Measurements from ENCODE around the gene IGSF21. TPM values are rescaled to one million over a fixed set of nuclear protein-coding genes. Genes with fewer than 3 reads are reported as not detected.
"Not testable (repeated sequence)": the region's sequence is repeated elsewhere in the genome, so short reads cannot be mapped to it uniquely, and the experiment has no call there.

Gene IGSF21
- total and polyA plus RNA-seq, 3 experiments from 2014 or later, result not detected

DNA sequence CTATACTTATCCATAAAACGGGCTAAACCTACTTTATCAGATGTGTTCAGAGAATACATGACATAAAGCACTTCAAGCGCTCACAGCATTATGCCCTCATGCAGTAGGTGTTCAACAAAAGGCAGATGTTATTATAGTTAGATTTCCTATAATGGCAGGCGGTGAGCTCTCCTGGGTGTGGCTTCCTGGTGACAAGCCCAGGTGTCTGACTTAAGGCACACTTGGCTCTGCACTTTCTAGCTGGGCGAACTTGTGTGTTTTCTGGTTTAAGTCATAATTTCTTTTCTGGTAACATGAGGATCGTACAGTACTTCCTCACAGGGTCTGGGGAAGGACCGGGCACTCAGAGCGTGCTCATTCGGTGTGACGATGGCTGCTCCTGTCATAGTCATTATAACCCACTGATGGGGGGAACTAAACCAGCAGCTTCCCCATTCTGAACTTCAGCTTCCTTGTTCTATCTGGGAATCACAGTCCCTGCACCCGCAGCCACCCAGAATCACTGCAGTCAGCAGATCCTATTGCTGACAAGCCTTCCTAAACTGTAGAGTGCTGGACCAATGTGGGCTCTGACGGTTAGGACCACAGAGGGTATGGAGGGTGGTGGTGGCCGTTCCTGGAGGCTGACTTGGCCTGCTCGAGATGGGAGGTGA is 52.8 kb downstream of the IGSF21 start:
- H3K36me3 Mint-ChIP-seq, result no peaks in the 10 kb centered on the region
- POLR2A ChIA-PET, result no interaction called here
- H3K27me3 Mint-ChIP-seq, result peaks cover 4 to 8% of the 10 kb centered on the region in 2 donors
- Histone ChIP-seq H3K4me3 (ENCODE audit: low read length) (no peak overlapping the region), H3K27ac (ENCODE audit: low read depth, low read length) (no peak overlapping the region), H3K9me3 (ENCODE audit: low read length) (no peaks in the 10 kb centered on the region), H3K4me1 (ENCODE audit: insufficient read depth, low read length) (no peaks in the 10 kb centered on the region), H3K27me3 (ENCODE audit: insufficient read depth, low read length, poor library complexity, severe bottlenecking) (no peaks in the 10 kb centered on the region), H3K36me3 (ENCODE audit: insufficient read depth, low read length) (no peaks in the 10 kb centered on the region)
- H3K27ac Mint-ChIP-seq, result no peak overlapping the region
- H3K4me1 Mint-ChIP-seq, result no peaks in the 10 kb centered on the region
- no peak overlapping the region for H3K4me3 Mint-ChIP-seq
- no peaks in the 10 kb centered on the region for H3K9me3 Mint-ChIP-seq
- no peak for DNase-seq
- CTCF ChIA-PET, result no interaction called here

DNA sequence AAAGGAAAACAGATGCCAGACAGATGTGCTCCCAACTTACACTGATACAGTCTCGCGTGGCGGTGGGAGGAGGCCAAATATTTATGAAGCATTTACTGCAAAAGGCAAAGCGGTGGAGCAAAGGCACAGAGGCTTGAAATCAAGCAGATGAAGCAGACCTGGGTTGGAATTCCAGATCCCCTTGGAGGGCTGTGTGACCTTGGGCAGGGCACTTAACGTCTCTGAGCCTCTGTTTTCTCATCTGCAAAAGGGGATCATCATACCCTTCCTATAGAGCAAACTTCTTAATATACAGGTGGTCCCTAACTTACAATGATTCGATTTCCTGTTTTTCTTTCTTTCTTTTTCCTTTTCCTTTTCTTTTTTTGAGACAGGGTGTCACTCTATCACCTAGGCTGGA is 54.1 kb downstream of the IGSF21 start:
- no peaks in the 10 kb centered on the region for H3K4me1 Mint-ChIP-seq
- H3K4me3 Mint-ChIP-seq, result no peak overlapping the region
- no peaks in the 10 kb centered on the region for H3K36me3 ChIP-seq (ENCODE audit: insufficient read depth, low read length)
- ChIA-PET CTCF (no interaction called here), POLR2A (no interaction called here)
- DNase-seq, result no peak
- no peak overlapping the region for H3K27ac ChIP-seq (ENCODE audit: low read depth, low read length)
- H3K9me3 ChIP-seq (ENCODE audit: low read length), result no peaks in the 10 kb centered on the region
- no peaks in the 10 kb centered on the region for H3K9me3 Mint-ChIP-seq
- no peaks in the 10 kb centered on the region for H3K27me3 ChIP-seq (ENCODE audit: insufficient read depth, low read length, poor library complexity, severe bottlenecking)
- no peaks in the 10 kb centered on the region for H3K36me3 Mint-ChIP-seq
- peak overlapping the region in 1 of 8 donors; percentile 55 for H3K27ac Mint-ChIP-seq
- no peak overlapping the region for H3K4me3 ChIP-seq (ENCODE audit: low read length)
- H3K27me3 Mint-ChIP-seq, result peaks cover 7 to 9% of the 10 kb centered on the region in 2 donors
- no peaks in the 10 kb centered on the region for H3K4me1 ChIP-seq (ENCODE audit: insufficient read depth, low read length)

DNA sequence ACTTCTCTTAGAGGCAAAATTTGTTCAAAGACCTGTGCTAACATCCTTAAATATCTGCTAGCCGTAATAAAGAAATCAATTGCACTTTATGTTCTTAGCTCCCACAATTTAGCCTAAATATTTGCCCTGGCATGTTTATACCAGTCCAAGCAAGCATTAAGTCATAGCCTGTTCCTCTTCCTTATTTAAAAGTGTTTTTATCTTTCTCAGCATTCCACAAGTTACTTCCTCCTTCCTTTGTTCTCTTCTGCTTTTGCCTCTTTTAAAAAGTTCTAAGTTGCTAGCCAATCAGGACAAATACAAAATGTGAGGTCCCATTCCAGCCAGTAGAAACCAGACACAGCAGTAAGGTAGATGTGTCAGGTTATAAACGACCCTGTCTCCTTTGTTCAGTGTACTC is 58.0 kb downstream of the IGSF21 start:
- CTCF ChIA-PET, POLR2A ChIA-PET, H3K4me3 Mint-ChIP-seq: not testable (repeated sequence)

DNA sequence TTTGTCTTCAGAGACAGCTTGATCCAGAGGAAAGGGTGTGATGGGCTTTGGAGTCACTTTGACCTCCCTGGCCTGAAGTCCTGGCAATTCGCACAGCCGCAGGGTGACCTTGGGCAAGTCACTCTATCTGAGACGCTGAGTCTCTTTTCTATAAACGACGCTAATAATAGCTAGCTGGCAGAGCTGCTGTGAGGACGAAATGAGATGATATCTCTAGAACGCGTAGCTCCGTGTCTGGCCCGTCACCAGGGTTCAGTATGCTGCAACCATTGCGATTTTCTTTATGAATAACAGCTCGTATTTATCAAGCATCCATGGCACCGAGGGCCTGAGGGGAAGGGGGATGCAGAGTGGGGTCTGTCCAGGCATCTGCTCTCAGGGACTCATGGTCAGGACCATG is 58.7 kb downstream of the IGSF21 start:
- no peak overlapping the region for H3K27ac ChIP-seq (ENCODE audit: low read depth, low read length)
- no peaks in the 10 kb centered on the region for H3K36me3 ChIP-seq (ENCODE audit: insufficient read depth, low read length)
- Mint-ChIP-seq H3K4me1 (no peaks in the 10 kb centered on the region), H3K9me3 (no peaks in the 10 kb centered on the region), H3K27me3 (peaks cover 16 to 22% of the 10 kb centered on the region in 2 donors), H3K36me3 (no peaks in the 10 kb centered on the region), H3K4me3 (no peak overlapping the region), H3K27ac (no peak overlapping the region)
- H3K9me3 ChIP-seq (ENCODE audit: low read length), result no peaks in the 10 kb centered on the region
- ChIA-PET POLR2A (no interaction called here), CTCF (no interaction called here)
- H3K27me3 ChIP-seq (ENCODE audit: insufficient read depth, low read length, poor library complexity, severe bottlenecking), result no peaks in the 10 kb centered on the region
- no peaks in the 10 kb centered on the region for H3K4me1 ChIP-seq (ENCODE audit: insufficient read depth, low read length)
- no peak for DNase-seq
- H3K4me3 ChIP-seq (ENCODE audit: low read length), result no peak overlapping the region

More for the DNA sequence above, 58.0 kb downstream of the IGSF21 start:
- H3K36me3 Mint-ChIP-seq; DNase-seq; H3K4me3 ChIP-seq (ENCODE audit: low read length); H3K27me3 ChIP-seq (ENCODE audit: insufficient read depth, low read length, poor library complexity, severe bottlenecking); H3K36me3 ChIP-seq (ENCODE audit: insufficient read depth, low read length); H3K4me1 Mint-ChIP-seq; H3K9me3 Mint-ChIP-seq; H3K27ac ChIP-seq (ENCODE audit: low read depth, low read length); H3K4me1 ChIP-seq (ENCODE audit: insufficient read depth, low read length); H3K9me3 ChIP-seq (ENCODE audit: low read length): not testable (repeated sequence)
- Mint-ChIP-seq H3K27ac (peak overlapping the region in 1 of 8 donors; percentile 75), H3K27me3 (peaks cover 15 to 18% of the 10 kb centered on the region in 2 donors)

DNA sequence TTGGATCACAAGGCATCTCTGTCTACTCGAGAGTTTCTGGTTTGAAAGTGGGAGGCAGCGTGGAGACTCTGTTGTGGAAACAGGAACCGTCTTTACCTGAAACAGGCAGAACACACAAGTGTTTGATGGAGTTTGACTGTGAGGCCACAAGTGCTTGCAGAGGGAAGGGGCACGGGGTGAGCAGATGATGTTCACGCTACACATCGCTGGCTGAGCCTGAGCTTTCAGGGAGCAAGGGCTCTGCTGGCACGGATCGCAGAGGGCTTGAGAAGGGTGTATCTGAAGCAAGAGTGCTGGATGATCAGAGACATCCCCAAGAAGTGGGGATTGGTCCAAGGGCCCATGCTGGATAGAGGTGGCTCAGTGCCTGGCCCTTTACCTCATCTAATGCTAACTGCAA is 59.3 kb downstream of the IGSF21 start:
- no peak overlapping the region for H3K27ac ChIP-seq (ENCODE audit: low read depth, low read length)
- Mint-ChIP-seq H3K27ac (no peak overlapping the region), H3K4me1 (no peaks in the 10 kb centered on the region), H3K36me3 (no peaks in the 10 kb centered on the region), H3K4me3 (no peak overlapping the region), H3K27me3 (peaks cover 16 to 22% of the 10 kb centered on the region in 2 donors), H3K9me3 (no peaks in the 10 kb centered on the region)
- no peaks in the 10 kb centered on the region for H3K27me3 ChIP-seq (ENCODE audit: insufficient read depth, low read length, poor library complexity, severe bottlenecking)
- ChIA-PET POLR2A (no interaction called here), CTCF (no interaction called here)
- DNase-seq, result no peak
- no peaks in the 10 kb centered on the region for H3K36me3 ChIP-seq (ENCODE audit: insufficient read depth, low read length)
- no peak overlapping the region for H3K4me3 ChIP-seq (ENCODE audit: low read length)
- no peaks in the 10 kb centered on the region for H3K4me1 ChIP-seq (ENCODE audit: insufficient read depth, low read length)
- H3K9me3 ChIP-seq (ENCODE audit: low read length), result no peaks in the 10 kb centered on the region

DNA sequence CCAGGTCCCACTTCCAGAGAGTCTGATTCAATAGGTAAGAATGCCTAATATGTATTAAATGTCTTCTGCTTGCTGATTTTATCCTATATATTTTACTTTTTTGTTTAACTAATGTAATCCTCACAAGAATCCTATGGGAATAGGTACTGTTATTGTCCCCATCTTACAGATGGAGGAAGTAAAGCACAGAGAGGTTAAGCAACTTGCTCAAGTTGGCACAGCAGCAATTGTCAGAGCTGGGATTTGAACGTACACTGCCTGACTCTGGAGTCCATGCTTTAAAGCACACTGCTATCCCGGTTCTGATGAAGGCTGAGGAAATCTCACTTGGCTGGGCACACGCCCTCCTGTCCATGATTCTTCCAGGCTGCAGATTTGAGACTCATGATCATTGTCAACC is 62.8 kb downstream of the IGSF21 start:
- ChIA-PET POLR2A (no interaction called here), CTCF (no interaction called here)
- Histone ChIP-seq H3K36me3 (ENCODE audit: insufficient read depth, low read length) (no peaks in the 10 kb centered on the region), H3K27ac (ENCODE audit: low read depth, low read length) (no peak overlapping the region), H3K9me3 (ENCODE audit: low read length) (no peaks in the 10 kb centered on the region), H3K4me1 (ENCODE audit: insufficient read depth, low read length) (no peaks in the 10 kb centered on the region), H3K4me3 (ENCODE audit: low read length) (no peak overlapping the region), H3K27me3 (ENCODE audit: insufficient read depth, low read length, poor library complexity, severe bottlenecking) (no peaks in the 10 kb centered on the region)
- no peak for DNase-seq
- Mint-ChIP-seq H3K4me1 (no peaks in the 10 kb centered on the region), H3K27ac (no peak overlapping the region), H3K4me3 (no peak overlapping the region), H3K9me3 (no peaks in the 10 kb centered on the region), H3K27me3 (peaks cover 12 to 25% of the 10 kb centered on the region in 2 donors), H3K36me3 (no peaks in the 10 kb centered on the region)

DNA sequence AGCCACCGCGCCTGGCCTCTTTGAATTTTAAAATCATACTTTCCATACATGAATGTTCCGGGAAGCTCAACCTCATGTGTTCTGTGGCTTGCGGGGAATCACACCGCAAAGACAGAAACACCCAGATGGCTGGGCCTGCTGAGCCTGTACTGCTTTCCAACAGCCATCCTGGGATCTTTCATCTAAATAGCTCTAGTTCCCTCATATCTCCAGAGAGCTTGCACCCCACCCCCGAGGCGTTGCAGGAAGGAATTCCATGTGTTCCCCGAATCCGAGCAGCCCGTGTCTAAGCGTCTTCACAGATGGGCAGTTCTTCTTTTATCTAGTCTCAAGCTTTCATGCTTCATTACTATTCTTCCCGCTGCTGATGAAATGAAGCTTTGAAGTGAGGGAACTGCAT is 66.4 kb downstream of the IGSF21 start:
- ChIA-PET CTCF (no interaction called here), POLR2A (no interaction called here)
- DNase-seq, result no peak
- Mint-ChIP-seq H3K27me3 (peaks cover 6 to 33% of the 10 kb centered on the region in 2 donors), H3K9me3 (no peaks in the 10 kb centered on the region), H3K27ac (no peak overlapping the region), H3K36me3 (no peaks in the 10 kb centered on the region), H3K4me3 (no peak overlapping the region), H3K4me1 (peaks cover 0 to 4% (median 0%) of the 10 kb centered on the region in 3 donors)
- H3K27ac ChIP-seq (ENCODE audit: low read depth, low read length), result no peak overlapping the region
- H3K9me3 ChIP-seq (ENCODE audit: low read length), result no peaks in the 10 kb centered on the region
- H3K4me1 ChIP-seq (ENCODE audit: insufficient read depth, low read length), result no peaks in the 10 kb centered on the region
- no peak overlapping the region for H3K4me3 ChIP-seq (ENCODE audit: low read length)
- H3K36me3 ChIP-seq (ENCODE audit: insufficient read depth, low read length), result no peaks in the 10 kb centered on the region
- H3K27me3 ChIP-seq (ENCODE audit: insufficient read depth, low read length, poor library complexity, severe bottlenecking), result no peaks in the 10 kb centered on the region

DNA sequence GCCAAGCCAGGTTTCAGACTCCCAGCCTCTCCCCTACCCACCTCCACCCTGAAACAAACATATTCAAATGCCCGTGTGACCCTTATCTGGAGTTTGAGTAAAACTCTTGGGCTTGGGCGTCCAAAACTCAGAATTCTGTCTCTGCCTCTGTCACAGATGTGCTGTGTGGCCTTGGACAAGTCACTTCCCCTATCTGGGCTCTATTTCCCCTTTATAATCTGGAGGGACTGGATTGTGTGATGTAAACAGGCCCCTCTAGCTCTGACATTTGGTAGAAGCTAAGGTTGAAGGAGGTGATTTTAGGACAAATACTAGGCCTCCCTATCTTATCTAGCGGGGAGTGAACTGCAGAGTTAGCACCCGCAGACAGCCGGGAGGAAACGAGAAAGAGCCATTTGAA is 67.5 kb downstream of the IGSF21 start:
- Histone ChIP-seq H3K9me3 (ENCODE audit: low read length) (no peaks in the 10 kb centered on the region), H3K27ac (ENCODE audit: low read depth, low read length) (no peak overlapping the region), H3K27me3 (ENCODE audit: insufficient read depth, low read length, poor library complexity, severe bottlenecking) (no peaks in the 10 kb centered on the region), H3K4me1 (ENCODE audit: insufficient read depth, low read length) (no peaks in the 10 kb centered on the region), H3K4me3 (ENCODE audit: low read length) (no peak overlapping the region), H3K36me3 (ENCODE audit: insufficient read depth, low read length) (no peaks in the 10 kb centered on the region)
- Mint-ChIP-seq H3K4me1 (peaks cover 0 to 4% (median 0%) of the 10 kb centered on the region in 3 donors), H3K27me3 (peaks cover 6 to 33% of the 10 kb centered on the region in 2 donors), H3K27ac (no peak overlapping the region), H3K36me3 (no peaks in the 10 kb centered on the region), H3K9me3 (no peaks in the 10 kb centered on the region), H3K4me3 (no peak overlapping the region)
- no peak for DNase-seq
- ChIA-PET CTCF (no interaction called here), POLR2A (no interaction called here)

All from CD8-positive, alpha-beta memory T cell (primary cell).